ENCODE results near the gene DENND4A. TPM values are rescaled to one million over a fixed set of nuclear protein-coding genes. Genes with fewer than 3 reads are reported as not detected.

DENND4A gene
- total and polyA plus RNA-seq, 2 of the 4 experiments (the other 2 are of a cell fraction): 4.1 to 17.7 TPM

DNA sequence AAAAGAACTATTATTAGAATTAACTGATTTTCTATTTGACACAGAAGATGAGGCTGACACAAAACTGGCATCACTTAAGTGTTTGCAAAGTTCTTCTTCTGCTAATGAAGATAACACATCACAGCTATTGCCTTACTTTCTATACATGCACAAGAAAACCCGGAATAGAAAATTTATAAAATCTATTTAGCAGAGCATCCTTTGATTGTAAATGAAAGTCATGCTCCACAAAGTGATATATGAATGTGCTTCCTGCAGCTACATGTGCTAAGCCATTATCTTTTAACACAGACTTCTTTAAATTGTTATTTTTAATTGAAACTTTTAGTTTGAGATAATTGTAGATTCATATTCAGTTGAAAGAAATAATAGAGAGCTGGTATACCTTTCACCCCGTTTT, 27.0 kb downstream of the DENND4A start:
- Histone ChIP-seq H3K23ac (ENCODE audit: low read depth, low read length) (no peak overlapping the region), H3K14ac (replicated peaks; ENCODE audit: low read depth, low read length) (no peak overlapping the region), H3K4me1 (ENCODE audit: control insufficient read depth, insufficient read depth, low read length) (peaks cover 10% of the 10 kb centered on the region), H3K4me3 (ENCODE audit: insufficient read depth, low read depth, low read length) (no peak overlapping the region), H3K27me3 (ENCODE audit: control insufficient read depth, insufficient read depth, low read length) (no peaks in the 10 kb centered on the region), H3K79me1 (ENCODE audit: low read depth in 1 of 2, low read length in 2 of 2) (peaks cover 14 to 42% of the 10 kb centered on the region in 2 experiments; a peak in 3 of 4 replicates), H2AK5ac (ENCODE audit: low read depth, low read length) (no peak overlapping the region), H2BK5ac (ENCODE audit: low read depth, low read length, poor library complexity, severe bottlenecking) (no peak overlapping the region), H2BK20ac (ENCODE audit: low read depth, low read length) (no peak overlapping the region), H3K36me3 (ENCODE audit: control insufficient read depth, insufficient read depth, low read length) (no peaks in the 10 kb centered on the region; the same call in 1 of the 2 replicates), H3K9ac (ENCODE audit: low read depth, low read length) (no peak overlapping the region), H4K91ac (ENCODE audit: insufficient read depth, low read depth, low read length) (no peak overlapping the region), H2AFZ (replicated peaks; ENCODE audit: low read length, poor library complexity) (no peak overlapping the region), H3K27ac (ENCODE audit: insufficient read depth, low read length) (no peak overlapping the region), H4K5ac (ENCODE audit: low read depth, low read length) (no peak overlapping the region), H3K56ac (ENCODE audit: extremely low read depth, insufficient read depth, low read length) (no peak overlapping the region), H3K4ac (ENCODE audit: low read depth, low read length) (no peak overlapping the region), H2BK120ac (ENCODE audit: low read depth, low read length) (no peak overlapping the region), H4K20me1 (ENCODE audit: insufficient read depth, low read length) (peaks cover 6% of the 10 kb centered on the region; the same call in 1 of the 2 replicates), H3K9me3 (ENCODE audit: control insufficient read depth, insufficient read depth, low read length) (no peaks in the 10 kb centered on the region), H2AK9ac (replicated peaks; ENCODE audit: low read depth, low read length, poor library complexity) (no peak overlapping the region), H2BK15ac (ENCODE audit: low read depth, low read length) (no peak overlapping the region), H3K18ac (ENCODE audit: low read depth, low read length) (no peak overlapping the region), H3K4me2 (ENCODE audit: low read depth, low read length) (no peak overlapping the region), H4K8ac (ENCODE audit: low read depth in 2 of 2, low read length in 2 of 2) (no peak overlapping the region), H3K9me1 (ENCODE audit: insufficient read depth, low read length) (peaks cover 2% of the 10 kb centered on the region)
- CTCF ChIA-PET: no interaction called here
- intact Hi-C loops (cut with micrococcal nuclease): no loop called here
- ATAC-seq (ENCODE audit: low read depth): no peak
- no CpG with 5 or more reads among the region's 2 CpGs for WGBS, 2 experiments (ENCODE audit: extremely low coverage in 2 of 2, insufficient read length in 1 of 2)
- no peak for DNase-seq
- dilution Hi-C loops (cut with HindIII; ENCODE audit: low sequenced_read_pairs, unreplicated experiment): no loop called here
- TF ChIP-seq RFX5 (IDR thresholded peaks at IDR 0.05; ENCODE audit: low read depth, low read length): no peak
- TF ChIP-seq, protein P1, sequence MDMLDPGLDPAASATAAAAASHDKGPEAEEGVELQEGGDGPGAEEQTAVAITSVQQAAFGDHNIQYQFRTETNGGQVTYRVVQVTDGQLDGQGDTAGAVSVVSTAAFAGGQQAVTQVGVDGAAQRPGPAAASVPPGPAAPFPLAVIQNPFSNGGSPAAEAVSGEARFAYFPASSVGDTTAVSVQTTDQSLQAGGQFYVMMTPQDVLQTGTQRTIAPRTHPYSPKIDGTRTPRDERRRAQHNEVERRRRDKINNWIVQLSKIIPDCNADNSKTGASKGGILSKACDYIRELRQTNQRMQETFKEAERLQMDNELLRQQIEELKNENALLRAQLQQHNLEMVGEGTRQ (IDR thresholded peaks at IDR 0.05; ENCODE audit: low read depth, low read length): no peak
- TF ChIP-seq BHLHE40 (IDR thresholded peaks at IDR 0.05; ENCODE audit: low read depth, low read length): no peak
- TF ChIP-seq RCOR1 (IDR thresholded peaks at IDR 0.05; ENCODE audit: insufficient replicate concordance, low read length): no peak
- TF ChIP-seq RAD21 (IDR thresholded peaks at IDR 0.05; ENCODE audit: low read length): no peak
- no peak for TF ChIP-seq CEBPB (IDR thresholded peaks at IDR 0.05; ENCODE audit: low read depth, low read length)
- TF ChIP-seq MAFK (IDR thresholded peaks at IDR 0.05; ENCODE audit: low read depth, low read length): no peak
- no peak for TF ChIP-seq CHD1 (IDR thresholded peaks at IDR 0.05; ENCODE audit: low read depth, low read length)
- BruUV-seq (replicated peaks): no TSS peak
- in situ Hi-C loops (cut with MboI; ENCODE audit: low sequenced_read_pairs): no loop called here
- POLR2A ChIA-PET (ENCODE audit: unreplicated experiment): interaction anchor here (0.6 kb wide), 1 partner anchor 631 kb away, joined by 6 read pairs; no protein-coding TSS in a partner anchor
